CD4-positive, CD25-positive, alpha-beta regulatory T cell (primary cell): ENCODE data around the gene PRKCB. TPM values are rescaled to one million over a fixed set of nuclear protein-coding genes. Genes with fewer than 3 reads are reported as not detected.

Source experiments
- ATAC-seq, 2 donors: fragments of 150-1000 bp; cut with Tn5 transposase; one replicate each; pipeline ENCODE4 v1.10.0; 2021; ENCODE audit warnings: low read depth in 2 of 2, moderate number of reproducible peaks in 2 of 2, moderate library complexity in 1 of 2
- DNase-seq, 3 donors: peaks; one replicate each; pipeline versions ENCODE4 v3.0.0 to v3.0.0-alpha.2; 2012 to 2022; ENCODE audit warnings: mixed read lengths in 1 of 3
- H3K27ac ChIP-seq: one replicate; pipeline ENCODE4 v1.7.0; 2013; ENCODE audit warnings: mild to moderate bottlenecking, low read length; ENCODE audit not compliant: insufficient read depth, poor library complexity, severe bottlenecking
- H3K27me3 ChIP-seq: one replicate; pipeline ENCODE4 v1.7.0; 2013; ENCODE audit warnings: low read length; ENCODE audit not compliant: control insufficient read depth, insufficient read depth
- H3K36me3 ChIP-seq: one replicate; pipeline ENCODE4 v1.7.0; 2013; ENCODE audit warnings: mild to moderate bottlenecking, low read length, moderate library complexity; ENCODE audit not compliant: control insufficient read depth, insufficient read depth
- H3K4me1 ChIP-seq: 2 replicates; pipeline ENCODE4 v1.7.0; 2013; ENCODE audit warnings: mild to moderate bottlenecking, low read length; ENCODE audit not compliant: insufficient read depth, control insufficient read depth, poor library complexity, severe bottlenecking
- H3K4me3 ChIP-seq: one replicate; pipeline ENCODE4 v1.7.0; 2013; ENCODE audit warnings: low read depth, mild to moderate bottlenecking, low read length, moderate library complexity
- H3K9me3 ChIP-seq, 2 experiments: 1 replicate in 1 of 2; 2 replicates in 1 of 2; pipeline ENCODE4 v1.7.0; 2013; ENCODE audit warnings: low read length in 2 of 2, mild to moderate bottlenecking in 1 of 2, moderate library complexity in 1 of 2; ENCODE audit not compliant: control insufficient read depth in 2 of 2
- H3K27ac Mint-ChIP-seq, 3 donors: one replicate each; pipeline ENCODE4 v1.8.0; 2020 to 2022; ENCODE audit warnings: mild to moderate bottlenecking in 3 of 3, mixed read lengths in 3 of 3, moderate library complexity in 2 of 3
- H3K27me3 Mint-ChIP-seq: one replicate; pipeline ENCODE4 v1.8.0; 2022; ENCODE audit warnings: mild to moderate bottlenecking, mixed read lengths
- H3K36me3 Mint-ChIP-seq: one replicate; pipeline ENCODE4 v1.8.0; 2020; ENCODE audit warnings: mixed read lengths
- H3K4me1 Mint-ChIP-seq, 4 donors: one replicate each; pipeline ENCODE4 v1.8.0; 2020 to 2022; ENCODE audit warnings: mixed read lengths in 4 of 4, mild to moderate bottlenecking in 1 of 4
- H3K4me3 Mint-ChIP-seq, 4 donors: one replicate each; pipeline ENCODE4 v1.8.0; 2020 to 2022; ENCODE audit warnings: mild to moderate bottlenecking in 4 of 4, mixed read lengths in 4 of 4, moderate library complexity in 3 of 4
- H3K9me3 Mint-ChIP-seq, 7 donors: one replicate each; pipeline ENCODE4 v1.8.0; 2020 to 2022; ENCODE audit warnings: mixed read lengths in 7 of 7, mild to moderate bottlenecking in 3 of 7, moderate library complexity in 2 of 7
- polyA plus RNA-seq, 4 donors: library from polyadenylated mRNA; unstranded; fragments of 300-500 nt; fragmentation: Illumina TruSeq; gene quantifications; one replicate each; pipeline ENCODE4 v1.2.3, GENCODE V29; 2021
- total RNA-seq: library from RNA; stranded (reverse); gene quantifications from one replicate; pipeline ENCODE4 v1.2.3, GENCODE V29; 2022

Gene PRKCB
- total and polyA plus RNA-seq, 5 donors from 2014 or later: 37.4 to 83.1 (median 50.5) TPM

GRCh38 chr16:23953476-23953875 is 117.7 kb downstream of the PRKCB start:
- ATAC-seq (no peak), DNase-seq (no peak)
- peak overlapping the region in 3 of 4 donors; percentile 4 to 59 (median 26) for H3K4me3 Mint-ChIP-seq
- H3K9me3 Mint-ChIP-seq: peaks cover 0 to 2% (median 0%) of the 10 kb centered on the region in 7 donors
- H3K27me3 Mint-ChIP-seq: no peaks in the 10 kb centered on the region
- peaks cover 5% of the 10 kb centered on the region for H3K36me3 Mint-ChIP-seq
- peaks cover 35 to 88% (median 65%) of the 10 kb centered on the region in 4 donors for H3K4me1 Mint-ChIP-seq
- Histone ChIP-seq H3K4me1 (peaks cover 60% of the 10 kb centered on the region), H3K9me3 (no peaks in the 10 kb centered on the region), H3K4me3 (no peak overlapping the region), H3K36me3 (no peaks in the 10 kb centered on the region), H3K27ac (no peak overlapping the region), H3K27me3 (no peaks in the 10 kb centered on the region)
- peak overlapping the region; percentile 27 to 59 (median 50) for H3K27ac Mint-ChIP-seq

DNA sequence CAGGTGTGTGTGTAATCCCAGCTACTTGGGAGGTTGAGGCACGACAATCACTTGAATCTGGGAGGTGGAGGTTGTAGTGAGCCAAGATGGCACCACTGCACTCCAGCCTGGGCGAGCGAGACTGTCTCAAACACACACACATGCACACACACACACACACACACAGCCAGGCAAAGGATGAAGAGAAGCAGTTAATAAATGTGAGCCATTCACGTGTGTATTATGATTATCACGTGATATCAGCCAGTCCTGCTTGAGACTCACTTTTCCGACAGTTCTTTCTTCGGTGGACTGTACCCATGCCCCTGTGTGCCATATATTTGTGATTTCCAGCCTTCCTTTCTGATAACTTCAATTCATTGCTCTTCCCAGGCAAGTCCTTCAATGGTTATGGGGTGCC is 119.3 kb downstream of the PRKCB start:
- H3K4me3 Mint-ChIP-seq: no peak overlapping the region
- no peaks in the 10 kb centered on the region for H3K27me3 Mint-ChIP-seq
- Histone ChIP-seq H3K4me3 (no peak overlapping the region), H3K36me3 (no peaks in the 10 kb centered on the region), H3K9me3 (no peaks in the 10 kb centered on the region), H3K27ac (no peak overlapping the region), H3K4me1 (peaks cover 58% of the 10 kb centered on the region), H3K27me3 (no peaks in the 10 kb centered on the region)
- ATAC-seq (no peak), DNase-seq (no peak)
- peaks cover 21 to 88% (median 65%) of the 10 kb centered on the region in 4 donors for H3K4me1 Mint-ChIP-seq
- H3K27ac Mint-ChIP-seq: peak overlapping the region in 2 of 3 donors; percentile 18 to 37
- peaks cover 0 to 2% (median 0%) of the 10 kb centered on the region in 7 donors for H3K9me3 Mint-ChIP-seq
- H3K36me3 Mint-ChIP-seq: peaks cover 5% of the 10 kb centered on the region

GRCh38 chr16:23957287-23957686 is 121.5 kb downstream of the PRKCB start:
- H3K36me3 Mint-ChIP-seq: peaks cover 10% of the 10 kb centered on the region
- H3K27ac ChIP-seq: no peak overlapping the region
- no peaks in the 10 kb centered on the region for H3K27me3 ChIP-seq
- ATAC-seq (no peak), DNase-seq (no peak)
- H3K4me3 Mint-ChIP-seq: peak overlapping the region in 3 of 4 donors; percentile 52 to 63 (median 63)
- H3K9me3 Mint-ChIP-seq: no peaks in the 10 kb centered on the region
- peak overlapping the region; percentile 85 to 93 (median 93) for H3K27ac Mint-ChIP-seq
- H3K9me3 ChIP-seq: no peaks in the 10 kb centered on the region
- H3K4me3 ChIP-seq: peak overlapping the region; percentile 27
- H3K4me1 ChIP-seq: peaks cover 50% of the 10 kb centered on the region
- H3K36me3 ChIP-seq: no peaks in the 10 kb centered on the region
- H3K4me1 Mint-ChIP-seq: peaks cover 23 to 88% (median 60%) of the 10 kb centered on the region in 4 donors
- no peaks in the 10 kb centered on the region for H3K27me3 Mint-ChIP-seq

DNA sequence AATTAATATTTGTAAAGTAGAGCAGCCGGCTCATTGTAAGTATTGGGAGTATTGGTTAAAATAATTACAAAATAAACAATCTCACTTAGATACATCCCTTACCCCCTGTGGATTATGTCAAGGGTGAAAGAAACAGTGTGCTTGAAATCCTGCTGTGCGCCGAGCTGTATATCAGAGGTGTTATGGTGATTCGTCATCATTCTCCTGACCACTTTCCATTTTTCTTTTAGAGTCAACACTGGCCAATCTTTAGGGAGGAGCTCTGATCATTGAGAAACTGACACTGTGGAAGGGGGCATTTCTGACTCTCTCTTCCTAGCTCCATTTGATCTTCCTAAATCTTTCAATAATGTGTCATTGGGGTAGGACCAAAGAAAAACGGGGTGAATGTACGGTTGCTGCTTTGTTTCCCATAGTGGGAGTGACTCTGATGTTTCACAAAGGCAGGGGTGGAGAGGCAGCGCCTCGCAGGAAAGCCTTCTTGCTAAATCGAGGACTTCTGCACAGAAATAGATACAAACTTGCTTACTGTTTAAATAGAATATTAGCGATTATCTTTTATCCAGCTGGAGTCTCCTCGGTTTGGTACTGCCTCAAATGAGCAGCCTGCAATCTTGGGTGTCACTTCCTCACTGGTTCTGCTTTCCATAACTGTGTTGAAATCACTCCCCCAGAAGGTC is 123.4 kb downstream of the PRKCB start:
- peaks cover 11% of the 10 kb centered on the region for H3K36me3 ChIP-seq
- no peaks in the 10 kb centered on the region for H3K9me3 ChIP-seq
- H3K27me3 ChIP-seq: no peaks in the 10 kb centered on the region
- H3K27ac Mint-ChIP-seq: peak overlapping the region; percentile 66 to 95 (median 85)
- H3K27me3 Mint-ChIP-seq: no peaks in the 10 kb centered on the region
- no peak overlapping the region for H3K27ac ChIP-seq
- peak overlapping the region; percentile 59 to 87 (median 75) for H3K4me3 Mint-ChIP-seq
- ATAC-seq: peak; percentile 6 to 38
- H3K4me3 ChIP-seq: peak overlapping the region; percentile 57
- no peaks in the 10 kb centered on the region for H3K9me3 Mint-ChIP-seq
- H3K4me1 ChIP-seq: peaks cover 36% of the 10 kb centered on the region
- peaks cover 16 to 85% (median 56%) of the 10 kb centered on the region in 4 donors for H3K4me1 Mint-ChIP-seq
- peaks cover 19% of the 10 kb centered on the region for H3K36me3 Mint-ChIP-seq
- DNase-seq: peak in 1 of 3 donors; percentile 34

DNA sequence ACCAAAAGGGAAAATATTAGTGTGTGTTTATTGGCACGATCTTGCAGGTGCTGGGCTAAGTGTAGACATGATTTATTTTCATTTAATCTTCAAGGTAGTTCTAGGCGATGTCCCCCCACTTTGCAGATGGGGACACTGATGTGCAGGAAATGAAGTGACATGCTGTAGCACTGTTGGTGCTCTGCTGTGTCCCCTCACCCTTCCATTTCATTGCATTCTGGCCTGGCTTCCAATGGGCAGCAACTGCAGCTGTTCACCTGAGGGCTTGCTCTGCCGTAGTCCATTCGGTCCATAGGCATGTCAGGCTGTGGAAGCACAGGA is 123.9 kb downstream of the PRKCB start:
- DNase-seq (no peak), ATAC-seq (peak; percentile 29 to 43)
- no peaks in the 10 kb centered on the region for H3K9me3 Mint-ChIP-seq
- H3K4me1 ChIP-seq: peaks cover 36% of the 10 kb centered on the region
- peak overlapping the region; percentile 44 for H3K27ac ChIP-seq
- peaks cover 14% of the 10 kb centered on the region for H3K36me3 ChIP-seq
- peaks cover 19% of the 10 kb centered on the region for H3K36me3 Mint-ChIP-seq
- peak overlapping the region; percentile 21 to 87 (median 64) for H3K4me3 Mint-ChIP-seq
- H3K4me1 Mint-ChIP-seq: peaks cover 16 to 80% (median 52%) of the 10 kb centered on the region in 4 donors
- no peaks in the 10 kb centered on the region for H3K27me3 ChIP-seq
- H3K27me3 Mint-ChIP-seq: no peaks in the 10 kb centered on the region
- peak overlapping the region; percentile 57 for H3K4me3 ChIP-seq
- H3K27ac Mint-ChIP-seq: peak overlapping the region; percentile 66 to 95 (median 85)
- no peaks in the 10 kb centered on the region for H3K9me3 ChIP-seq

DNA sequence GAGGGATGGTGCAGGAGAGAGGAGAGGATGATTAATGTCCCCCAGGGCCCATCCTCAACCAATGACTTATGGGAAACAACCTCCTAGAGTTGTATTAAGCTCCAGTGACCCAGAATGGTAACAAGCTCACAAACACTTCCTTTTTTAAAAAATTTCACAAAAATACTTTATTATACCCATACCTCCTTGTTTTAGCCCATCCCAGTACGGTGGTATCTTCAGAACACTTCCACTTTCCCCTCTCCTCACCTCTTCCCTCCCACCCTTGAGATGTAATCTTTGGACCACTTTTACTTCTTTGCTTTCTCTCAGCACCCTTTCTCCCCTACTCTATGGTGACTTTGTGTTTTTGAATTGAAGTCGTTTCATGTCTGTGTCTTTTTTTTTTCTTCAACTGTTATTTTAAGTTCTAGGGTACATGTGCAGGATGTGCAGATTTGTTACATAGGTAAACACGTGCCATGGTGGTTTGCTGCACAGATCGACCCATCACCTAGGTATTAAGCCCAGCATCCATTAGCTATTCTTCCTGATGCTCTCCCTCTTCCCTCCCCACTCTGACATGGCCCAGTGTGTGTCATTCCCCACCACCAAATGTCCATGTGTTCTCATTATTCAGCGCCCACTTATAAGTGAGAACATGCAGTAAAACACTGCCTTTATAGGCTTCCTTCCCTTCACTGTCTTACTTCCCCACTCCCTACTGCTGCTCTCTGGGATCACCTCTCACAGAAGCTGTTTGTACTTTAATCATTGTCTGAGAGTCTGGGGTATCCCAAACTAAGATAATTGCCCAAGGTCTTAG is 124.5 kb downstream of the PRKCB start:
- H3K4me3 Mint-ChIP-seq: peak overlapping the region; percentile 59 to 93 (median 78)
- H3K27me3 ChIP-seq: no peaks in the 10 kb centered on the region
- peaks cover 14% of the 10 kb centered on the region for H3K36me3 ChIP-seq
- H3K4me3 ChIP-seq: peak overlapping the region; percentile 57
- H3K9me3 Mint-ChIP-seq: no peaks in the 10 kb centered on the region
- peaks cover 36% of the 10 kb centered on the region for H3K4me1 ChIP-seq
- DNase-seq: peak in 2 of 3 donors; percentile 24 to 34
- H3K27me3 Mint-ChIP-seq: no peaks in the 10 kb centered on the region
- peak; percentile 32 to 41 for ATAC-seq
- H3K36me3 Mint-ChIP-seq: peaks cover 24% of the 10 kb centered on the region
- H3K4me1 Mint-ChIP-seq: peaks cover 16 to 77% (median 51%) of the 10 kb centered on the region in 4 donors
- peak overlapping the region; percentile 66 to 97 (median 85) for H3K27ac Mint-ChIP-seq
- H3K27ac ChIP-seq: peak overlapping the region; percentile 44
- no peaks in the 10 kb centered on the region for H3K9me3 ChIP-seq

DNA sequence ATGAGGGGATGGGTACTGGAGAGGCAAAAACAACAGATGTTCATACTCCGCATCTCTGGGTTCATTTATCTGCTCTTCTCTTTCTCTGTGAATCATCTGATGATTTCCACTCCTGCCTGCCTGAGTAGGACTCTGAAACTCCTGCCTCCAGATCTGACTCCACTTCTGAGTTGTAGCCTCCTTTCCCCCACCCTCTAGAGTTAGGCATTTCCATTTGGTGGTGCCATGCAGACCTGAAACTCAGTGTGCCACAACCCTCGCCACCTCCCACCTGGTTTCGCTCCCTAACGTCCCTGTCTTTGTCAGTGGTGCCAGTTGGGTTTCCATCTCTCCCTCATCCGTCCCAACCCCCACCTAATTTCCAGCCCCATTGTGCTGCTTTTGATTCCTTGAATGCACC is 126.2 kb downstream of the PRKCB start:
- Histone ChIP-seq H3K27ac (no peak overlapping the region), H3K4me3 (no peak overlapping the region), H3K27me3 (no peaks in the 10 kb centered on the region), H3K36me3 (peaks cover 16% of the 10 kb centered on the region), H3K4me1 (peaks cover 35% of the 10 kb centered on the region), H3K9me3 (no peaks in the 10 kb centered on the region)
- DNase-seq (no peak), ATAC-seq (no peak)
- H3K4me3 Mint-ChIP-seq: peak overlapping the region in 1 of 4 donors; percentile 49
- no peaks in the 10 kb centered on the region for H3K9me3 Mint-ChIP-seq
- H3K27ac Mint-ChIP-seq: peak overlapping the region in 1 of 3 donors; percentile 66
- H3K4me1 Mint-ChIP-seq: peaks cover 15 to 74% (median 47%) of the 10 kb centered on the region in 4 donors
- no peaks in the 10 kb centered on the region for H3K27me3 Mint-ChIP-seq
- peaks cover 34% of the 10 kb centered on the region for H3K36me3 Mint-ChIP-seq
